Sigmoid colon (tissue), 7 donors: ENCODE measurements around the gene ENTPD2. TPM values are rescaled to one million over a fixed set of nuclear protein-coding genes. Genes with fewer than 3 reads are reported as not detected.
A peak's percentile ranks its signal among the peaks of the same experiment; 100 is the strongest.

Experiments
- DNase-seq: peaks from one replicate; pipeline ENCODE4 v3.0.0-alpha.2; 2019
- H3K27ac ChIP-seq, 4 donors: fragments of 200-600 bp; sonication (generic); one replicate each; pipeline ENCODE4 v1.5.1; 2016 to 2019; ENCODE audit warnings: mild to moderate bottlenecking in 1 of 4
- H3K27me3 ChIP-seq, 3 donors: fragments of 200-600 bp; sonication (generic); one replicate each; pipeline ENCODE4 v1.5.1; 2019; ENCODE audit warnings: mild to moderate bottlenecking in 1 of 3
- H3K36me3 ChIP-seq, 4 donors: fragments of 200-600 bp; sonication (generic); one replicate each; pipeline ENCODE4 v1.5.1; 2016 to 2019
- H3K4me1 ChIP-seq, 4 donors: fragments of 200-600 bp; sonication (generic); one replicate each; pipeline ENCODE4 v1.5.1; 2017 to 2019
- H3K4me3 ChIP-seq, 4 donors: fragments of 200-600 bp; sonication (generic); one replicate each; pipeline ENCODE4 v1.5.1; 2017 to 2019; ENCODE audit warnings: mild to moderate bottlenecking in 2 of 4, moderate library complexity in 1 of 4
- H3K9me3 ChIP-seq, 4 donors: fragments of 200-600 bp in 3 of 4; sonication (generic) in 3 of 4; one replicate each; pipeline versions ENCODE4 v1.5.1 to v1.6.1; 2013 to 2019
- CTCF ChIP-seq, 4 experiments: fragments of 450-650 bp in 3 of 4; fragments of 200-600 bp in 1 of 4; IDR thresholded peaks; one replicate each; pipeline ENCODE4 v1.5.1; 2016 to 2019; ENCODE audit warnings: antibody characterized with exemption in 4 of 4, mild to moderate bottlenecking in 3 of 4, moderate library complexity in 2 of 4
- EP300 ChIP-seq, 4 donors: sonication (generic); formaldehyde crosslinking; IDR thresholded peaks; one replicate each; pipeline ENCODE4 v1.6.1; 2017; ENCODE audit warnings: antibody characterized with exemption in 4 of 4
- POLR2A ChIP-seq, 2 donors: fragments of 450-650 bp; IDR thresholded peaks; one replicate each; pipeline ENCODE4 v1.6.1; 2016; ENCODE audit warnings: antibody characterized with exemption in 2 of 2, mild to moderate bottlenecking in 2 of 2, moderate library complexity in 2 of 2
- POLR2AphosphoS5 ChIP-seq, 4 donors: sonication (generic); formaldehyde crosslinking; IDR thresholded peaks; one replicate each; pipeline ENCODE4 v1.6.1; 2017; ENCODE audit warnings: antibody characterized with exemption in 4 of 4
- WGBS, 2 donors: extraction: QIAGEN DNeasy Blood & Tissue Kit; methylation state at CpG; one replicate each; pipeline ENCODE4 v1.1.7; 2013; 5-methylcytosine and 5-hydroxymethylcytosine counted together
- intact Hi-C: fragments of 100-400 bp; cut with DNase I; formaldehyde crosslinking; loops from one replicate; pipeline ENCODE4 v1.15.1; 2023
- polyA plus RNA-seq, 3 donors: library from polyadenylated mRNA; stranded (reverse); fragments of 200-250 nt; gene quantifications; one replicate each; pipeline ENCODE4 v1.2.3, GENCODE V29; 2013
- total RNA-seq, 4 donors: library from RNA; depleted of rRNA; stranded (reverse); fragments of >200 nt; gene quantifications; one replicate each; pipeline ENCODE4 v1.1.0, GENCODE V29; 2016
- donor health status: healthy with polysubstance abuse.
- donor health status: Bipolar disorder and iron deficiency.
- donor health status: healthy.

ENTPD2 gene
- total and polyA plus RNA-seq, 7 donors, result 0.92 to 6.4 (median 2.2) TPM; not detected in 1

- no peak for DNase-seq
- WGBS, 2 donors, result 3 to 5% methylated on average over 95 of the region's 95 CpGs
- H3K27me3 ChIP-seq, result no peaks in the 10 kb centered on the region
- peak within 1 kb of the TSS; percentile 44 to 67 (median 61) for H3K4me3 ChIP-seq
- H3K4me1 ChIP-seq, result peaks cover 0 to 36% (median 35%) of the 10 kb centered on the region in 4 donors
- intact Hi-C loops, result loop anchor here (2.0 to 5.0 kb wide), 3 partner anchors 31 to 83 kb away; partner anchors contain the start of genes C8G, CLIC3 and FBXW5
- H3K36me3 ChIP-seq, result no peaks in the 10 kb centered on the region
- no peak for TF ChIP-seq POLR2AphosphoS5 (IDR thresholded peaks at IDR 0.05)
- TF ChIP-seq EP300 (IDR thresholded peaks at IDR 0.05), result no peak
- TF ChIP-seq POLR2A (IDR thresholded peaks at IDR 0.05), result no peak
- no peak for TF ChIP-seq CTCF (IDR thresholded peaks at IDR 0.05)
- H3K27ac ChIP-seq, result peak within 1 kb of the TSS; percentile 61 to 73 (median 62)
- H3K9me3 ChIP-seq, result no peaks in the 10 kb centered on the region
Observed at GRCh38 chr9:137027369-137028262, 26.2 kb downstream of the ENTPD2 start, which contains the start of gene ABCA2. ABCA2 (minus strand) TSS chr9:137028237; CDS start chr9:137028140, 97 bp downstream.

DNA sequence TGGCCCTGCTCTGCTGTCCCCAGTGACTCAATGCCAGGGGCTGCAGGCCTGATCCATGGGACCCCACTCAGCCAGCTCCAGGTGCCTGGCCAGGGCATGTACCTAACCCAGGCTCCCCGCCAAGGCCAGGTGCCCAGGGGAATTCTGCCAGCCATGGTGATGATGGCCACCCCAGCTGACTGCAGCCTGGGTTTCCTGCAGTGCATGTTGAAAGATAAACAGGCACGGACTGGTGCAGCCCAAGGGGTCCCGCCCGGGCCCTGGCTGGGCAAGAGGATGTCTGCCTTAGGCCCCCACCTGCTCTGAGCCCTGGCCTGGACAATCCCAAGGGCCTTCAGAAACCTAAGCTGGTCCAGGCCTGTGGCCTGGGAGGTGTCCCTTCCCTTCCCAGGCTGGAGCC, 27.0 kb downstream of the ENTPD2 start:
- Histone ChIP-seq H3K27me3 (no peaks in the 10 kb centered on the region), H3K36me3 (no peaks in the 10 kb centered on the region), H3K9me3 (no peaks in the 10 kb centered on the region), H3K27ac (peak overlapping the region in 3 of 4 donors; percentile 36 to 60 (median 59)), H3K4me1 (peaks cover 0 to 36% (median 35%) of the 10 kb centered on the region in 4 donors), H3K4me3 (peak overlapping the region in 1 of 4 donors; percentile 59)
- TF ChIP-seq POLR2A (IDR thresholded peaks at IDR 0.05), result no peak
- no peak for TF ChIP-seq CTCF (IDR thresholded peaks at IDR 0.05)
- no peak for TF ChIP-seq POLR2AphosphoS5 (IDR thresholded peaks at IDR 0.05)
- no peak for TF ChIP-seq EP300 (IDR thresholded peaks at IDR 0.05)
- DNase-seq, result no peak
- WGBS, 2 donors, result 55 to 73% methylated on average over 4 of the region's 4 CpGs
- intact Hi-C loops, result loop anchor here (2.0 to 5.0 kb wide), 2 partner anchors 30 to 40 kb away; partner anchors contain the start of gene CLIC3

DNA sequence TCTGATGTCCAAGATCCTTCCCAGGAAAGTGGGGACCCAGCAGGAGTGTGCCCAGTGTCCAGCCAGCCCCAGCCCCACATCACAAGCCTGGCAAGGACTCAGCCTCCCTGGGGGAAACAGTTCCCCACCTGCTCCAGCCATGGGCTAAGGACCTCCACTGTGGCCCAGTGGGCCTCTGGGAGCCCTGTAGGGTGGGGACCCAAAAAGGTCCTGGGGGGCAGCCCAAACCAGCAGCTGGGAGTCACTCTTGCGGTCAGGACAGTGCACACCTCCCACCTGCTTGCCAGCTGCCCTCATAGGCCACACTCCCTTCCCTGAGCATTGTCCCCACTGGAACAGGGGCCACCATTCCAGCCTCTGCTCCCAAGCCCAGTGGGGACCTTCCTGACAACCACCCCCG, 27.5 kb downstream of the ENTPD2 start:
- Histone ChIP-seq H3K36me3 (no peaks in the 10 kb centered on the region), H3K4me1 (peaks cover 0 to 36% (median 35%) of the 10 kb centered on the region in 4 donors), H3K9me3 (no peaks in the 10 kb centered on the region), H3K27me3 (no peaks in the 10 kb centered on the region), H3K27ac (peak overlapping the region in 3 of 4 donors; percentile 17 to 27 (median 23)), H3K4me3 (no peak overlapping the region)
- TF ChIP-seq POLR2A (IDR thresholded peaks at IDR 0.05) (no peak), POLR2AphosphoS5 (IDR thresholded peaks at IDR 0.05) (no peak), EP300 (IDR thresholded peaks at IDR 0.05) (no peak), CTCF (IDR thresholded peaks at IDR 0.05) (no peak)
- intact Hi-C loops, result loop anchor here (2.0 to 5.0 kb wide), 2 partner anchors 30 to 41 kb away; partner anchors contain the start of gene CLIC3
- WGBS, 2 donors, result 84 to 91% methylated on average over 2 of the region's 2 CpGs
- no peak for DNase-seq

- no peaks in the 10 kb centered on the region for H3K9me3 ChIP-seq
- H3K4me1 ChIP-seq, result peaks cover 0 to 36% (median 35%) of the 10 kb centered on the region in 4 donors
- WGBS, 2 donors, result 29 to 81% methylated on average over 21 of the region's 21 CpGs
- no peaks in the 10 kb centered on the region for H3K27me3 ChIP-seq
- intact Hi-C loops, result loop anchor here (5.0 kb wide), 1 partner anchor 42 kb away; no protein-coding TSS in a partner anchor
- H3K4me3 ChIP-seq, result no peak overlapping the region
- no peaks in the 10 kb centered on the region for H3K36me3 ChIP-seq
- H3K27ac ChIP-seq, result peak overlapping the region in 3 of 4 donors; percentile 17 to 27 (median 23)
- DNase-seq, result peak; percentile 85
- no peak for TF ChIP-seq CTCF (IDR thresholded peaks at IDR 0.05)
- no peak for TF ChIP-seq EP300 (IDR thresholded peaks at IDR 0.05)
- TF ChIP-seq POLR2AphosphoS5 (IDR thresholded peaks at IDR 0.05), result no peak
- no peak for TF ChIP-seq POLR2A (IDR thresholded peaks at IDR 0.05)
Observed at GRCh38 chr9:137025517-137025966, 28.3 kb downstream of the ENTPD2 start.
